ENCODE measurements around the gene LTBP1.

- TF ChIP-seq CTCF (IDR thresholded peaks at IDR 0.05; ENCODE audit: poor library complexity) (no peak), EZH2 (IDR thresholded peaks at IDR 0.05; ENCODE audit: borderline replicate concordance) (no peak), EZH2phosphoT487 (IDR thresholded peaks at IDR 0.05; ENCODE audit: low read depth, severe bottlenecking, unreplicated experiment) (no peak)
These were observed 78.0 kb downstream of the LTBP1 start for GRCh38 chr2:33024758-33025157.

Data from hepatocyte (in vitro differentiated cells).